Lower leg skin (tissue), 3 donors: Measurements from ENCODE around the gene ALLC.
"Not testable (repeated sequence)": the region's sequence is repeated elsewhere in the genome, so short reads cannot be mapped to it uniquely, and the experiment has no call there.

Experiments
- POLR2A ChIP-seq, 2 donors: fragments of 450-650 bp; IDR thresholded peaks; one replicate each; pipeline ENCODE4 v1.6.1; 2016 to 2017; ENCODE audit warnings: antibody characterized with exemption in 2 of 2, mild to moderate bottlenecking in 1 of 2, moderate library complexity in 1 of 2
- TF ChIP-seq, protein P1 (sequence below), 3 donors: fragments of 450-650 bp; IDR thresholded peaks; one replicate each; pipeline ENCODE4 v1.5.1; 2016; ENCODE audit warnings: antibody characterized with exemption in 3 of 3, mild to moderate bottlenecking in 3 of 3, moderate library complexity in 2 of 3

- TF ChIP-seq, protein P1, sequence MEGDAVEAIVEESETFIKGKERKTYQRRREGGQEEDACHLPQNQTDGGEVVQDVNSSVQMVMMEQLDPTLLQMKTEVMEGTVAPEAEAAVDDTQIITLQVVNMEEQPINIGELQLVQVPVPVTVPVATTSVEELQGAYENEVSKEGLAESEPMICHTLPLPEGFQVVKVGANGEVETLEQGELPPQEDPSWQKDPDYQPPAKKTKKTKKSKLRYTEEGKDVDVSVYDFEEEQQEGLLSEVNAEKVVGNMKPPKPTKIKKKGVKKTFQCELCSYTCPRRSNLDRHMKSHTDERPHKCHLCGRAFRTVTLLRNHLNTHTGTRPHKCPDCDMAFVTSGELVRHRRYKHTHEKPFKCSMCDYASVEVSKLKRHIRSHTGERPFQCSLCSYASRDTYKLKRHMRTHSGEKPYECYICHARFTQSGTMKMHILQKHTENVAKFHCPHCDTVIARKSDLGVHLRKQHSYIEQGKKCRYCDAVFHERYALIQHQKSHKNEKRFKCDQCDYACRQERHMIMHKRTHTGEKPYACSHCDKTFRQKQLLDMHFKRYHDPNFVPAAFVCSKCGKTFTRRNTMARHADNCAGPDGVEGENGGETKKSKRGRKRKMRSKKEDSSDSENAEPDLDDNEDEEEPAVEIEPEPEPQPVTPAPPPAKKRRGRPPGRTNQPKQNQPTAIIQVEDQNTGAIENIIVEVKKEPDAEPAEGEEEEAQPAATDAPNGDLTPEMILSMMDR (IDR thresholded peaks at IDR 0.05), result not testable (repeated sequence)
- not testable (repeated sequence) for TF ChIP-seq POLR2A (IDR thresholded peaks at IDR 0.05)
Observed at GRCh38 chr2:3609279-3609673, 48.7 kb upstream of the ALLC start.
